ENCODE results near the gene PACSIN3.

PACSIN3 gene

GRCh38 chr11:47184711-47185304 lies 1.4 kb downstream of the PACSIN3 start:
- Histone ChIP-seq H3K79me2 (ENCODE audit: insufficient read depth, low read length) (no peaks in the 10 kb centered on the region), H3K4me2 (ENCODE audit: insufficient read depth, low read length) (peak overlapping the region; percentile 87), H3K36me3 (ENCODE audit: insufficient read depth, low read length) (no peaks in the 10 kb centered on the region), H3K27me3 (ENCODE audit: insufficient read depth, low read length, poor library complexity) (peaks cover 27% of the 10 kb centered on the region), H3K9me3 (ENCODE audit: insufficient read depth, low read length, severe bottlenecking) (no peaks in the 10 kb centered on the region), H3K4me1 (ENCODE audit: insufficient read depth, low read length) (peaks cover 22% of the 10 kb centered on the region), H3K4me3 (ENCODE audit: low read depth in 1 of 2, low read length in 2 of 2) (no peak overlapping the region), H3K9ac (ENCODE audit: low read depth, low read length) (no peak overlapping the region; the same call in 1 of the 2 replicates), H2AFZ (ENCODE audit: low read depth, low read length) (no peak overlapping the region), H3K27ac (ENCODE audit: low read length) (no peak overlapping the region), H4K20me1 (ENCODE audit: insufficient read depth, low read length) (no peaks in the 10 kb centered on the region)
- no peak for TF ChIP-seq CTCF (IDR thresholded peaks at IDR 0.05; ENCODE audit: borderline replicate concordance, extremely low read depth, low read length, poor library complexity, severe bottlenecking)
- TF ChIP-seq EZH2 (IDR thresholded peaks at IDR 0.05; ENCODE audit: borderline replicate concordance, low read depth, low read length, severe bottlenecking): no peak
- ATAC-seq (ENCODE audit: insufficient read depth, low read depth) (no peak), DNase-seq (no peak)

GRCh38 chr11:47183969-47184368 lies 2.3 kb downstream of the PACSIN3 start:
- H3K9ac ChIP-seq (ENCODE audit: low read depth, low read length): no peak overlapping the region

GRCh38 chr11:47183031-47183856 lies 3.0 kb downstream of the PACSIN3 start:
- no peaks in the 10 kb centered on the region for H3K9me3 ChIP-seq (ENCODE audit: insufficient read depth, low read length, severe bottlenecking)
- H3K79me2 ChIP-seq (ENCODE audit: insufficient read depth, low read length): no peaks in the 10 kb centered on the region
- no peak overlapping the region for H3K4me2 ChIP-seq (ENCODE audit: insufficient read depth, low read length)
- no peak overlapping the region for H3K27ac ChIP-seq (ENCODE audit: low read length)
- TF ChIP-seq CTCF (IDR thresholded peaks at IDR 0.05; ENCODE audit: borderline replicate concordance, extremely low read depth, low read length, poor library complexity, severe bottlenecking): no peak
- TF ChIP-seq EZH2 (IDR thresholded peaks at IDR 0.05; ENCODE audit: borderline replicate concordance, low read depth, low read length, severe bottlenecking): no peak
- H3K36me3 ChIP-seq (ENCODE audit: insufficient read depth, low read length): no peaks in the 10 kb centered on the region
- no peak for ATAC-seq (ENCODE audit: insufficient read depth, low read depth)
- H3K4me1 ChIP-seq (ENCODE audit: insufficient read depth, low read length): peaks cover 25% of the 10 kb centered on the region
- H4K20me1 ChIP-seq (ENCODE audit: insufficient read depth, low read length): no peaks in the 10 kb centered on the region
- no peak overlapping the region for H2AFZ ChIP-seq (ENCODE audit: low read depth, low read length)
- H3K27me3 ChIP-seq (ENCODE audit: insufficient read depth, low read length, poor library complexity): peaks cover 25% of the 10 kb centered on the region
- no peak overlapping the region for H3K9ac ChIP-seq (ENCODE audit: low read depth, low read length)
- no peak overlapping the region for H3K4me3 ChIP-seq (ENCODE audit: low read depth in 1 of 2, low read length in 2 of 2)
- DNase-seq: no peak

More at GRCh38 chr11:47183969-47184368, 2.3 kb downstream of the PACSIN3 start:
- no peak overlapping the region for H2AFZ ChIP-seq (ENCODE audit: low read depth, low read length)
- no peaks in the 10 kb centered on the region for H3K9me3 ChIP-seq (ENCODE audit: insufficient read depth, low read length, severe bottlenecking)
- H3K4me2 ChIP-seq (ENCODE audit: insufficient read depth, low read length): no peak overlapping the region
- ATAC-seq (ENCODE audit: insufficient read depth, low read depth): no peak
- no peak overlapping the region for H3K27ac ChIP-seq (ENCODE audit: low read length)
- H3K79me2 ChIP-seq (ENCODE audit: insufficient read depth, low read length): no peaks in the 10 kb centered on the region
- H3K36me3 ChIP-seq (ENCODE audit: insufficient read depth, low read length): no peaks in the 10 kb centered on the region
- H3K27me3 ChIP-seq (ENCODE audit: insufficient read depth, low read length, poor library complexity): peaks cover 27% of the 10 kb centered on the region
- no peak for DNase-seq
- TF ChIP-seq EZH2 (IDR thresholded peaks at IDR 0.05; ENCODE audit: borderline replicate concordance, low read depth, low read length, severe bottlenecking) (no peak), CTCF (IDR thresholded peaks at IDR 0.05; ENCODE audit: borderline replicate concordance, extremely low read depth, low read length, poor library complexity, severe bottlenecking) (no peak)
- H3K4me1 ChIP-seq (ENCODE audit: insufficient read depth, low read length): peaks cover 22% of the 10 kb centered on the region
- no peak overlapping the region for H3K4me3 ChIP-seq (ENCODE audit: low read depth in 1 of 2, low read length in 2 of 2)
- H4K20me1 ChIP-seq (ENCODE audit: insufficient read depth, low read length): no peaks in the 10 kb centered on the region

Measured in DND-41 (cell line).